Karpas-422 (cell line): ENCODE data around the gene PTPRG. TPM values are rescaled to one million over a fixed set of nuclear protein-coding genes. Genes with fewer than 3 reads are reported as not detected.

Experiments
- DNase-seq: peaks from one replicate; pipeline ENCODE4 v3.0.0-alpha.2; 2015
- H2AFZ ChIP-seq: fragments of 200-600 bp; sonication (generic); 2 replicates; pipeline ENCODE4 v1.6.1; 2014; ENCODE audit warnings: antibody characterized with exemption, low read length, mixed read lengths
- H3K27ac ChIP-seq: fragments of 200-600 bp; sonication (generic); 2 replicates; pipeline ENCODE4 v1.5.1; 2014; ENCODE audit warnings: mild to moderate bottlenecking, low read length, moderate library complexity
- H3K27me3 ChIP-seq: fragments of 200-600 bp; sonication (generic); 2 replicates; pipeline ENCODE4 v1.6.1; 2014; ENCODE audit warnings: low read length, mixed read lengths
- H3K36me3 ChIP-seq: fragments of 200-600 bp; sonication (generic); 2 replicates; pipeline ENCODE4 v1.6.1; 2014; ENCODE audit warnings: low read length, mixed read lengths; ENCODE audit not compliant: insufficient read depth
- H3K4me1 ChIP-seq: fragments of 200-600 bp; sonication (generic); 2 replicates; pipeline ENCODE4 v1.6.1; 2014; ENCODE audit warnings: mild to moderate bottlenecking, low read length, mixed read lengths
- H3K4me2 ChIP-seq: fragments of 200-600 bp; sonication (generic); 2 replicates; pipeline ENCODE4 v1.6.1; 2014; ENCODE audit warnings: low read length, low read depth, mild to moderate bottlenecking; ENCODE audit not compliant: poor library complexity, severe bottlenecking
- H3K4me3 ChIP-seq: fragments of 200-600 bp; sonication (generic); 2 replicates; pipeline ENCODE4 v1.5.1; 2014; ENCODE audit warnings: mild to moderate bottlenecking, antibody characterized with exemption, low read length, mixed read lengths
- H3K79me2 ChIP-seq: fragments of 200-600 bp; sonication (generic); 2 replicates; pipeline ENCODE4 v1.6.1; 2014; ENCODE audit warnings: mild to moderate bottlenecking, low read length, mixed read lengths
- H3K9ac ChIP-seq: fragments of 200-600 bp; sonication (generic); 2 replicates; pipeline ENCODE4 v1.6.0; 2014; ENCODE audit warnings: low read length
- H3K9me2 ChIP-seq: fragments of 200-600 bp; sonication (generic), shearing (Covaris generic); replicated peaks from 2 replicates; pipeline ENCODE4 v1.6.0; 2014; ENCODE audit warnings: mild to moderate bottlenecking, low read length, moderate library complexity; ENCODE audit not compliant: insufficient read depth
- H3K9me3 ChIP-seq: fragments of 300-700, 200-600 bp; sonication (generic); 2 replicates; pipeline ENCODE4 v1.6.1; 2014; ENCODE audit warnings: low read length, mixed read lengths
- H4K20me1 ChIP-seq: fragments of 200-600 bp; sonication (generic); 2 replicates; pipeline ENCODE4 v1.6.1; 2014; ENCODE audit warnings: mild to moderate bottlenecking, antibody characterized with exemption, low read length, low read depth; ENCODE audit not compliant: insufficient read depth
- total RNA-seq: library from RNA; depleted of rRNA; stranded (reverse); fragments of >200 nt; shearing (Covaris generic); gene quantifications from 2 replicates; pipeline ENCODE4 v1.2.3, GENCODE V29; 2014; ENCODE audit warnings: low replicate concordance

The PTPRG gene
- total RNA-seq, 1 experiment from 2014 or later: not detected

DNA sequence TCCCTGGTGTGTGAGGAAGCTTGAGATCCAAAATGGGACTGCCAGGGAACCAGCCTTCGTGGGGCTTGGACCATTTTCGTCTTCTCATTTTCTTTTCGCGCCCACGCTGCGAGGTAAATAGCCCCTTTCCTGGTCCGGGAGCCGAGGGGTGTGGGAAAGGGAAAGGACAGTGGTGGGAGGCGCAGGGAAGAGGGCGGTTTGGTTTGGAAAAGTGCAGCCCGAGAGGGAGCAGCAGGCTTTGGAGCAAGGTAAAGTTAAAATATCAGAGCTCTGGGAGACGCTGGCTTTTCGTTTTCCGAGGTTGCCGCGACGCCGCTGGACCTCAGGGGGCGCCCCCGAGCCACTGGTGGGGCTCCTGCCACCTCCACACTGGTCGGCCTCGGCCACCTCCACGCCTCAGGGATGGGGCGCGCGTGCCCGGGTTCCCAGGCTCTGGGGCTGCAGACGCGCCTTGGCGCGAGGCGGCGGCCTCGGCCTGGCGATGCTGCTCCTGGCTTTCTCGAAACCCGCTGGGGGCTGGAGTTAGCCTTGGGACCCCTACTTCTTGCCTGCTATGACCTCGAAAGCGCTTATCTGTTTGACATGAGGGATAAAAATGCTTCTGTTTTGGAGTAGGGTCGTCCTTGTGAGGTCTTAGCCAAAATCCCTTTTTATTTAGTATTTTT is 3.2 kb downstream of the PTPRG start:
- Histone ChIP-seq H3K27ac (no peak overlapping the region), H4K20me1 (no peaks in the 10 kb centered on the region), H3K27me3 (no peaks in the 10 kb centered on the region), H3K9me2 (no peaks in the 10 kb centered on the region), H3K4me1 (no peaks in the 10 kb centered on the region), H2AFZ (no peak overlapping the region), H3K4me2 (no peak overlapping the region), H3K4me3 (no peak overlapping the region), H3K9ac (no peak overlapping the region), H3K79me2 (no peaks in the 10 kb centered on the region), H3K36me3 (no peaks in the 10 kb centered on the region), H3K9me3 (peaks cover 15% of the 10 kb centered on the region; the same call in 1 of the 2 replicates)
- no peak for DNase-seq

DNA sequence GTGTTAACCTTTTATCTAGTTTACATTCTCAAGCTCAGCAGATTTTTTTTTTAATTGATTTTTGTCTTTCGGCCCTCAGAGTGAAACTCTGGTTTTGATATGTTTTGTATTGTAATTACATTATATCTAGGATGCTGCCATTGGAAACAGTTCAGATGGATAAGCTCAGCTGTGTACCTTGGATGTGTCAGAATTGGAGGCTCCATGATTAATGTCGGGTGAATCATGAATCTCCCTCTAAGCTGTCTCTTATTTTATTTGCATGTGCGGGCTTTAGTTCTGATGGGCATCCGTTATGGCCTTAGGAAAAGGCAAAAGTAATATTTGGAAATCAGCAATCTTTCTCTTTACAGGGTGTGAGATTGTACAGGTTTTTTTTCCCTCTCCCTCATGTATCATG is 4.2 kb downstream of the PTPRG start:
- no peak overlapping the region for H3K4me2 ChIP-seq
- H3K79me2 ChIP-seq: no peaks in the 10 kb centered on the region
- no peaks in the 10 kb centered on the region for H3K9me2 ChIP-seq
- H3K4me3 ChIP-seq: no peak overlapping the region
- no peak overlapping the region for H3K27ac ChIP-seq
- H4K20me1 ChIP-seq: no peaks in the 10 kb centered on the region
- no peak for DNase-seq
- H3K9me3 ChIP-seq: peaks cover 15% of the 10 kb centered on the region; the same call in 1 of the 2 replicates
- H3K4me1 ChIP-seq: no peaks in the 10 kb centered on the region
- no peaks in the 10 kb centered on the region for H3K27me3 ChIP-seq
- no peak overlapping the region for H2AFZ ChIP-seq
- no peak overlapping the region for H3K9ac ChIP-seq
- no peaks in the 10 kb centered on the region for H3K36me3 ChIP-seq

DNA sequence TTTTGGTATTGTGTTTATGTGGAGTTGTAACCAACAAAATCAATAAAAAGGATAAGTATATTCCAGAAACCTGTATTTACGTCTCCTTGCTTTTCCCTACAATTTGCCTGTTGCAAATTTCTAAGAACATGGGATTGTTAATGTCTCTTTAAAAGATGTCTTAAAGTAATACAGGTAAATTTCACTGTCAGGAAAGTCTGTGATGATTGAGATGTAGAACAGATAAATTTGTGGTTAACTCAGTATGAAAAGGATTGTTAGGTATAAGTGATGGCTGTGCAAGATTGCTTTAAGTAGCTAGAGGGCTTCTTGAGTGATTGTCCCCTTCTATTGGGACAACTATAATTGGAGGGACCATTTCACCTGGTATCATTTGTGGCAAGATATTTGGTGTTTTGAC is 6.8 kb downstream of the PTPRG start:
- H3K4me1 ChIP-seq: no peaks in the 10 kb centered on the region
- H3K79me2 ChIP-seq: no peaks in the 10 kb centered on the region
- H3K27me3 ChIP-seq: no peaks in the 10 kb centered on the region

DNA sequence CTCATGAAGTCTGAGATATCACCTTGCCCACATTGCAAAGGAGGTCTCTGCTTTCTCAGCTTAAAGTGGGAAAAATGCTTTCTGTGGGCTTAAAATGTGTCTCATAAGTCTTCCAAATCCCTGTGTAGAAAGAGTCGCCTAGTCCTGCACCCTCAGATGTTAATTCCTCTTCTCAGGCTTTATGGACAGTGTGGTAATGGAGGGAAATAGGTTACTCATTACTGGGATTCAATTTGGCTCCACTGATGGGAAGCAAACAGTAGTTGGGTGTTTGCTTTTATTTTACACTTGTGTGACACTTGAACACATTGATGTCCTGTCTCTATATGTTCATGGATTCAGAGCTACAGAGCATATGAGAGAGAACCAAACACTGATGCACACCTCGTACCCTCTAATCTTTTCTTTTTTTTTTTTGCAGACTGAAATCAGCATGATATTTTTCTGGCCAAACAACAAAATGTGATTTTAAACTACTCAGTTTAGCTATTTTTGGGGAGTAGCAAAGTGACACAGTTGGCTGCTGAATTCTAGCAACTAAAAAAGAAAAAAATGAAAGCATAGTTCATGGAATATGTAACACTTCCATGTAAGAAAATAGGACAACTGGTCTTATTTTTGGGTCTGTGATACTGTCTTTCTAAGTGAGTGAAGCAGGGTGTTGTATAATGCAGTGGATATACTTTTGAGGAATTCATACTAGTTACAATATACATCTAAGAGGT is 8.6 kb downstream of the PTPRG start:
- no peaks in the 10 kb centered on the region for H3K9me2 ChIP-seq
- no peaks in the 10 kb centered on the region for H3K27me3 ChIP-seq
- H2AFZ ChIP-seq: no peak overlapping the region
- H3K9me3 ChIP-seq: peaks cover 7% of the 10 kb centered on the region; the same call in 1 of the 2 replicates
- no peak overlapping the region for H3K4me2 ChIP-seq
- no peaks in the 10 kb centered on the region for H3K4me1 ChIP-seq
- H4K20me1 ChIP-seq: no peaks in the 10 kb centered on the region
- no peak overlapping the region for H3K4me3 ChIP-seq
- H3K9ac ChIP-seq: no peak overlapping the region
- no peaks in the 10 kb centered on the region for H3K79me2 ChIP-seq
- H3K27ac ChIP-seq: no peak overlapping the region
- DNase-seq: no peak
- no peaks in the 10 kb centered on the region for H3K36me3 ChIP-seq

More for the DNA sequence above, 6.8 kb downstream of the PTPRG start:
- DNase-seq: no peak
- peaks cover 15% of the 10 kb centered on the region; the same call in 1 of the 2 replicates for H3K9me3 ChIP-seq
- H3K27ac ChIP-seq: no peak overlapping the region
- no peaks in the 10 kb centered on the region for H3K9me2 ChIP-seq
- no peak overlapping the region for H3K9ac ChIP-seq
- H3K4me3 ChIP-seq: no peak overlapping the region
- H2AFZ ChIP-seq: no peak overlapping the region
- no peaks in the 10 kb centered on the region for H3K36me3 ChIP-seq
- H4K20me1 ChIP-seq: no peaks in the 10 kb centered on the region
- no peak overlapping the region for H3K4me2 ChIP-seq

DNA sequence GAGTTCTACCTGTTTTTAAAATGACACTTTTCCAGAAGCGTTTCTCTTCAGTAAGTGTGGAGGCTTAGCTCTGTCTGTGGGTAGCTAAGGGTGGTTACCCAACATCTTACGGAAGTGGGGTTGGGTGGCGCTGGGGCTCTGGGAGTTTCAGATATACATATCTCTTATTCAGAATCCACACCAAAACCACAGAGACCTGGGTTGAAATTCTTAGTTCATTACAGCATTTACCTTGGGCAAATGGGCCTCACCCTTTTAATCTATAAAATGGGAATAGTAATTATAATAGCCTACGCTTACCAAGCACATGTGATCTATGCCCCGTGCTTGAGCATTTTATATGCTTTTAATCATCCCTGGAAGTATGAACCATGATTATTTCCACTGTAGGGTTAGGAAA is 9.4 kb downstream of the PTPRG start:
- DNase-seq: no peak
- H3K36me3 ChIP-seq: no peaks in the 10 kb centered on the region
- no peak overlapping the region for H2AFZ ChIP-seq
- no peaks in the 10 kb centered on the region for H3K27me3 ChIP-seq
- H3K9me3 ChIP-seq: 0 out of 2 replicates have a peak, but pooled peaks cover 6% of the 10 kb centered on the region
- H3K9ac ChIP-seq: no peak overlapping the region
- no peaks in the 10 kb centered on the region for H3K79me2 ChIP-seq
- no peak overlapping the region for H3K27ac ChIP-seq
- no peak overlapping the region for H3K4me2 ChIP-seq
- no peaks in the 10 kb centered on the region for H3K9me2 ChIP-seq
- H3K4me3 ChIP-seq: no peak overlapping the region
- H3K4me1 ChIP-seq: no peaks in the 10 kb centered on the region
- no peaks in the 10 kb centered on the region for H4K20me1 ChIP-seq

DNA sequence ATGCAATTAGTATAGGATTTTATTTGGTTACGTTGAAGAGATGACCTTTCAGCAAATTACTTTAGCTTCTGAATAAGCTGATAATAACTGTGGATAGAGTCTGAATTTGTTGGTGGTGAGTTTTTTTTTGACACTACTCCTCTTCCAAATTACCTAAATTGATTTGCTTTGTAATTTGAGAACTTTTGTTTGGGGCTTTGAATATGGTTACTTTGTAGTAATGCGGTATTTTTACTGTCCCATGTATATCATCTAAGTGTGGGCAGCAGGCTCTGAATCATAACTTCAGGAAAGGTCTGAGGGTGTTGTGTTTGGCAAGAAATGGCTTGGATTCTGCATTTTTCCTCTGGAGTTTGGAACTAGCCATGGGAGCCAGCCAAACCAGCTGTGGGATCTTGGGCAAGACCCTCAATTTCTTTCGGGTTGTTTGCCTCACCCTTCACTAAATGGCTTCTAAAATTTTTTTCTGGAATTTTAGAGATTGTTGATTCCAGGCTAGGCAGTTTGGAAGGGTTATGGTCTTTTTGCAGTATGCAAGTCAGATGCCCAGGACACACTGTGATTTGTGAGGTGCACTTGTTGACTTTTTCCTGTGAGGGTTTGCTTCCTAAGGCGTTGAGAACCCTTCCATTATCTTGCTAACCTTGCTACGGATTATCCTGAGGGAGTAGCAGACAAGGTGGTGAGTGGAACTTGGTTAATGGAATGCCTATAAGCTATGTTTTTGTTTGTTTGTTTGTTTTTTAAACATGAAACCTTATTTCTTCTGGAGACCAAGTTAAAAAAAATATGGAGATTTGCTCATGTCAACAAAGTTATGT is 10.4 kb downstream of the PTPRG start:
- H3K4me3 ChIP-seq: no peak overlapping the region
- H3K9ac ChIP-seq: no peak overlapping the region
- H3K9me3 ChIP-seq: 0 out of 2 replicates have a peak, but pooled peaks cover 6% of the 10 kb centered on the region
- DNase-seq: no peak
- H3K27me3 ChIP-seq: no peaks in the 10 kb centered on the region
- H3K9me2 ChIP-seq: no peaks in the 10 kb centered on the region
- H3K79me2 ChIP-seq: no peaks in the 10 kb centered on the region
- no peak overlapping the region for H3K27ac ChIP-seq
- no peak overlapping the region for H2AFZ ChIP-seq
- H3K4me2 ChIP-seq: no peak overlapping the region
- no peaks in the 10 kb centered on the region for H3K36me3 ChIP-seq
- H4K20me1 ChIP-seq: no peaks in the 10 kb centered on the region
- H3K4me1 ChIP-seq: no peaks in the 10 kb centered on the region

DNA sequence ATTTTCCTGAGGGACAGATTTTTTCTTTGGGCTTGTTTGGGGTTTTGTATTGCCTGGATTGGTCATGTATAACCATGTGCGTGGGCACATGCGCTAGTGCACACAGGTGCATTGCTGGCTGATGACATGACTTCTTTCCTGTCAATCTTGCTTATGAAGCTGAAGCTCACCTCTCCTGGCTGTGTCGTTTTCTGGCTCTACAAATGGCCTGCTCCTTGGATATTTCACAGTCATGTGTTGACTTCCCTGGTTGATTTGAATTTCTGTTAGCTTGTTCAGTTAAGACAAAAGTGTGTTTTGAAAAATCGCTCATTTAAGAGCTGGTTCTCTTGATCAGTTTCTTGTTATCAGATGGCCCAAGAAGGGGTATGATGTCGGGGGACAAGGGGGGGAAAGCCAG is 11.5 kb downstream of the PTPRG start:
- no peak overlapping the region for H3K27ac ChIP-seq
- H3K36me3 ChIP-seq: no peaks in the 10 kb centered on the region
- H2AFZ ChIP-seq: no peak overlapping the region
- 0 out of 2 replicates have a peak, but pooled peaks cover 3% of the 10 kb centered on the region for H3K9me3 ChIP-seq
- no peaks in the 10 kb centered on the region for H3K27me3 ChIP-seq
- no peaks in the 10 kb centered on the region for H4K20me1 ChIP-seq
- H3K4me3 ChIP-seq: no peak overlapping the region
- DNase-seq: no peak
- H3K4me2 ChIP-seq: no peak overlapping the region
- no peaks in the 10 kb centered on the region for H3K79me2 ChIP-seq
- no peaks in the 10 kb centered on the region for H3K4me1 ChIP-seq
- H3K9ac ChIP-seq: no peak overlapping the region
- no peaks in the 10 kb centered on the region for H3K9me2 ChIP-seq

DNA sequence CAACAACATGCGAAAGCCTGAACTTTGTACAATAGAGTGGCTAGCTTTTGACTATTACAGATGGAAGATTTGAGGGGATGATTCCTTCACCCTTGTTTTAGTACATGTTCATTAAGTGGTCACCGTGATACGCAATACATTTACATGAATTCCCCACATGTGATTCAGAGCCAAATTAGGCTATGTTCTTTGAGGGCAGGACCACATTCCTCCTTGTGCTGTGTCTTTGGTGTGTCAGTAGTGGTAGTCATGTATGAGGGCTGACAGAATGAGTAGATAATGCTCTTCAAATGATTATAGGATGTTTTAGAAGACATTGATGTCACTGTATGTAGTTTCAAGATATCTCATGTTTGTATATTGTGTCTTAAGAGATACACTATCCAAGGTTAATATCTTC is 12.1 kb downstream of the PTPRG start:
- H3K4me3 ChIP-seq: no peak overlapping the region
- H2AFZ ChIP-seq: no peak overlapping the region
- no peaks in the 10 kb centered on the region for H4K20me1 ChIP-seq
- H3K9ac ChIP-seq: no peak overlapping the region
- H3K9me2 ChIP-seq: no peaks in the 10 kb centered on the region
- H3K9me3 ChIP-seq: no peaks in the 10 kb centered on the region
- DNase-seq: no peak
- no peaks in the 10 kb centered on the region for H3K79me2 ChIP-seq
- H3K36me3 ChIP-seq: no peaks in the 10 kb centered on the region
- H3K4me2 ChIP-seq: no peak overlapping the region
- no peaks in the 10 kb centered on the region for H3K27me3 ChIP-seq
- H3K27ac ChIP-seq: no peak overlapping the region
- H3K4me1 ChIP-seq: no peaks in the 10 kb centered on the region
